Hepatocyte (in vitro differentiated cells): ENCODE data around the gene MINDY3. TPM values are rescaled to one million over a fixed set of nuclear protein-coding genes. Genes with fewer than 3 reads are reported as not detected.

Source experiments
- DNase-seq: peaks from one replicate; pipeline ENCODE4 v3.0.0-alpha.2; 2016; ENCODE audit warnings: low spot score
- H2AFZ ChIP-seq: fragments of 200-600 bp; sonication (generic); 2 replicates; pipeline ENCODE4 v1.6.0; 2016; ENCODE audit warnings: antibody characterized with exemption, mild to moderate bottlenecking
- H3K27ac ChIP-seq: fragments of 200-600 bp; sonication (generic); 2 replicates; pipeline ENCODE4 v1.5.1; 2016; ENCODE audit warnings: mild to moderate bottlenecking
- H3K27me3 ChIP-seq: fragments of 200-600 bp; sonication (generic); 2 replicates; pipeline ENCODE4 v1.6.1; 2016
- H3K36me3 ChIP-seq: fragments of 200-600 bp; sonication (generic); replicated peaks from 2 replicates; pipeline ENCODE4 v1.5.1; 2016; ENCODE audit warnings: low read depth; ENCODE audit not compliant: insufficient read depth
- H3K4me1 ChIP-seq: fragments of 200-600 bp; sonication (generic); 2 replicates; pipeline ENCODE4 v1.5.1; 2016; ENCODE audit warnings: mild to moderate bottlenecking, moderate library complexity; ENCODE audit not compliant: insufficient read depth
- H3K4me2 ChIP-seq: fragments of 200-600 bp; sonication (generic); 2 replicates; pipeline ENCODE4 v1.6.0; 2016
- H3K4me3 ChIP-seq: fragments of 200-600 bp; sonication (generic); 2 replicates; pipeline ENCODE4 v1.5.1; 2016; ENCODE audit warnings: mild to moderate bottlenecking
- H3K79me2 ChIP-seq: fragments of 200-600 bp; sonication (generic); 2 replicates; pipeline ENCODE4 v1.6.0; 2017; ENCODE audit warnings: mild to moderate bottlenecking
- H3K9me2 ChIP-seq: fragments of 200-600 bp; sonication (generic); replicated peaks from 2 replicates; pipeline ENCODE4 v1.6.0; 2017; ENCODE audit warnings: mild to moderate bottlenecking; ENCODE audit not compliant: insufficient read depth
- H3K9me3 ChIP-seq: fragments of 200-600 bp; sonication (generic); 2 replicates; pipeline ENCODE4 v1.5.1; 2016; ENCODE audit warnings: low read depth, mild to moderate bottlenecking
- H4K20me1 ChIP-seq: fragments of 200-600 bp; sonication (generic); 2 replicates; pipeline ENCODE4 v1.6.0; 2016; ENCODE audit warnings: mild to moderate bottlenecking; ENCODE audit not compliant: insufficient read depth, poor library complexity, severe bottlenecking
- EZH2 ChIP-seq: fragments of 200-600 bp; sonication (generic); IDR thresholded peaks from 2 replicates; pipeline ENCODE4 v1.6.1; 2016; ENCODE audit warnings: antibody characterized with exemption, mild to moderate bottlenecking, borderline replicate concordance
- EZH2phosphoT487 ChIP-seq: fragments of 200-600 bp; sonication (generic); IDR thresholded peaks from one replicate; pipeline ENCODE4 v1.6.1; 2018; ENCODE audit warnings: antibody characterized with exemption, mild to moderate bottlenecking, low read depth, moderate library complexity; ENCODE audit not compliant: unreplicated experiment, severe bottlenecking
- WGBS: methylation state at CpG from one replicate; pipeline ENCODE4 v1.1.6; 2016; ENCODE audit warnings: low lambda C conversion rate; ENCODE audit errors: missing lambda C conversion rate; 5-methylcytosine and 5-hydroxymethylcytosine counted together
- polyA plus RNA-seq: library from polyadenylated mRNA; unstranded; fragments of >200 nt; fragmentation: Nextera tagmentation; extraction: Ambion mirVana; gene quantifications from 2 replicates; pipeline ENCODE4 v1.2.1, GENCODE V29; 2016
- total RNA-seq: library from RNA; depleted of rRNA; stranded (reverse); fragments of >200 nt; gene quantifications from 2 replicates; pipeline ENCODE4 v1.2.3, GENCODE V29; 2014
- TF ChIP-seq, protein P1 (sequence below): fragments of 200-600 bp; sonication (generic); IDR thresholded peaks from 2 replicates; pipeline ENCODE4 v1.5.1; 2016; ENCODE audit warnings: antibody characterized with exemption, mild to moderate bottlenecking; ENCODE audit not compliant: poor library complexity

MINDY3 gene
- total and polyA plus RNA-seq, 2 experiments from 2014 or later, result 16.5 to 37.6 TPM

GRCh38 chr10:15758618-15759017 lies 101.7 kb downstream of the MINDY3 start:
- Histone ChIP-seq H3K27ac (no peak overlapping the region), H3K79me2 (no peaks in the 10 kb centered on the region), H3K27me3 (peaks cover 6% of the 10 kb centered on the region), H3K9me3 (no peaks in the 10 kb centered on the region), H3K4me2 (no peak overlapping the region), H4K20me1 (no peaks in the 10 kb centered on the region), H3K36me3 (no peaks in the 10 kb centered on the region), H3K9me2 (no peaks in the 10 kb centered on the region), H2AFZ (no peak overlapping the region), H3K4me3 (no peak overlapping the region), H3K4me1 (no peaks in the 10 kb centered on the region)
- DNase-seq, result no peak
- 90% methylated on average over 5 of the region's 5 CpGs for WGBS
- no peak for TF ChIP-seq EZH2phosphoT487
- no peak for TF ChIP-seq EZH2
- TF ChIP-seq, protein P1, sequence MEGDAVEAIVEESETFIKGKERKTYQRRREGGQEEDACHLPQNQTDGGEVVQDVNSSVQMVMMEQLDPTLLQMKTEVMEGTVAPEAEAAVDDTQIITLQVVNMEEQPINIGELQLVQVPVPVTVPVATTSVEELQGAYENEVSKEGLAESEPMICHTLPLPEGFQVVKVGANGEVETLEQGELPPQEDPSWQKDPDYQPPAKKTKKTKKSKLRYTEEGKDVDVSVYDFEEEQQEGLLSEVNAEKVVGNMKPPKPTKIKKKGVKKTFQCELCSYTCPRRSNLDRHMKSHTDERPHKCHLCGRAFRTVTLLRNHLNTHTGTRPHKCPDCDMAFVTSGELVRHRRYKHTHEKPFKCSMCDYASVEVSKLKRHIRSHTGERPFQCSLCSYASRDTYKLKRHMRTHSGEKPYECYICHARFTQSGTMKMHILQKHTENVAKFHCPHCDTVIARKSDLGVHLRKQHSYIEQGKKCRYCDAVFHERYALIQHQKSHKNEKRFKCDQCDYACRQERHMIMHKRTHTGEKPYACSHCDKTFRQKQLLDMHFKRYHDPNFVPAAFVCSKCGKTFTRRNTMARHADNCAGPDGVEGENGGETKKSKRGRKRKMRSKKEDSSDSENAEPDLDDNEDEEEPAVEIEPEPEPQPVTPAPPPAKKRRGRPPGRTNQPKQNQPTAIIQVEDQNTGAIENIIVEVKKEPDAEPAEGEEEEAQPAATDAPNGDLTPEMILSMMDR, result no peak

DNA sequence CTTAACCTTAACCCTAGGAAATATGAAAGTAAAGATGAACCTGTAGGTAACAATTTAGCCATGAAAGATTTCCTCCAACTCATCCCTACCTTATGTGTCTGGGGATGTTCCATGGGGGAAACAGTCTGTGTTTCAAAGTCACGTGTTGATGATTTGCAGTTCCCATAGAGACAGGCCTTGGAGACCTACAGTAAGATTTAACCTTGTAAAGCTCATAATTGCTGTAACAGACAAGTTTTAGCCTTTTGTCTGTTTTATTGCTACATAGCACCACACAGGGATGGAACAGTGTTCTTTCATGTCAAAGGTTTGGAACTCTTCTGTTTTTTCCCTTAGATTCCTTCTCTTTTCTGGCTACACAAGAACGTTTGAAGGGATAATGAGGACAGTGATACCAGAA lies 105.4 kb downstream of the MINDY3 start:
- H3K4me3 ChIP-seq, result no peak overlapping the region
- no peaks in the 10 kb centered on the region for H4K20me1 ChIP-seq
- no peaks in the 10 kb centered on the region for H3K36me3 ChIP-seq
- no peaks in the 10 kb centered on the region for H3K9me2 ChIP-seq
- no peak for DNase-seq
- TF ChIP-seq EZH2phosphoT487 (no peak), EZH2 (no peak)
- TF ChIP-seq, protein P1, result no peak
- no peak overlapping the region for H2AFZ ChIP-seq
- H3K27ac ChIP-seq, result no peak overlapping the region
- no peaks in the 10 kb centered on the region for H3K4me1 ChIP-seq
- H3K27me3 ChIP-seq, result peaks cover 6% of the 10 kb centered on the region
- H3K79me2 ChIP-seq, result no peaks in the 10 kb centered on the region
- H3K9me3 ChIP-seq, result no peaks in the 10 kb centered on the region
- H3K4me2 ChIP-seq, result no peak overlapping the region
- WGBS, result 34% methylated on average over 2 of the region's 2 CpGs

GRCh38 chr10:15751046-15751445 lies 109.3 kb downstream of the MINDY3 start:
- no peak for DNase-seq
- TF ChIP-seq EZH2, result no peak
- no peak for TF ChIP-seq EZH2phosphoT487
- TF ChIP-seq, protein P1, result no peak
- no peak overlapping the region for H3K27ac ChIP-seq
- H3K79me2 ChIP-seq, result no peaks in the 10 kb centered on the region
- H4K20me1 ChIP-seq, result no peaks in the 10 kb centered on the region
- 83% methylated on average over 5 of the region's 5 CpGs for WGBS
- H2AFZ ChIP-seq, result no peak overlapping the region
- H3K27me3 ChIP-seq, result peaks cover 6% of the 10 kb centered on the region
- H3K4me2 ChIP-seq, result no peak overlapping the region
- H3K4me1 ChIP-seq, result no peaks in the 10 kb centered on the region
- H3K9me2 ChIP-seq, result no peaks in the 10 kb centered on the region
- H3K36me3 ChIP-seq, result no peaks in the 10 kb centered on the region
- H3K9me3 ChIP-seq, result no peaks in the 10 kb centered on the region
- H3K4me3 ChIP-seq, result no peak overlapping the region

DNA sequence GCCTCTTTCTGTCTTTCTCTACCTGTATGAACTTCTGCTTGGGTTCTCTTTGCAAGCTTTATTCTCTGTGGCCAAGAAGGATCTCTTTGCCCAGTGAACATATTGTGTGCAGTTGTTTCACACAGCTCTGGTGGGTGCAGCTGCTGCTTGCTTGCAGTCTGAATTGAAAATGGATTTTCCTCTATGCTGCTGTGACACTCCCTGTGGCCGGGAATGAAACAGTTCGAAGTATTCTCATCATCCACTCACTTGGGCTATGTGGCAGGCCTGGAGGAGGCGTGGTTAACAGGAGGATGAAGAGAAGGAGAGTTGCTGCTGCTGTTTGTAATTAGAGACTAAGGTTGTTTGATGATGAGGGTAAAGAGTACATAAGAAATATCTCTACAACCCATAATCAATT lies 112.2 kb downstream of the MINDY3 start:
- H3K36me3 ChIP-seq, result no peaks in the 10 kb centered on the region
- H3K79me2 ChIP-seq, result no peaks in the 10 kb centered on the region
- WGBS, result 56% methylated on average over 3 of the region's 3 CpGs
- no peaks in the 10 kb centered on the region for H3K27me3 ChIP-seq
- H2AFZ ChIP-seq, result no peak overlapping the region
- H3K27ac ChIP-seq, result no peak overlapping the region
- no peaks in the 10 kb centered on the region for H3K9me2 ChIP-seq
- no peaks in the 10 kb centered on the region for H3K4me1 ChIP-seq
- H3K9me3 ChIP-seq, result no peaks in the 10 kb centered on the region
- no peak overlapping the region for H3K4me3 ChIP-seq
- DNase-seq, result no peak
- TF ChIP-seq, protein P1, result no peak
- TF ChIP-seq EZH2 (no peak), EZH2phosphoT487 (no peak)
- H3K4me2 ChIP-seq, result no peak overlapping the region
- H4K20me1 ChIP-seq, result no peaks in the 10 kb centered on the region
